Spleen (tissue), 7 donors: Measurements from ENCODE around the gene SELL.

Experiments
- CTCF ChIP-seq, 11 experiments: fragments of 200-600 bp in 7 of 11; fragments of 450-650 bp in 4 of 11; sonication (generic) in 4 of 11; IDR thresholded peaks in 8 of 11; conservative IDR thresholded peaks in 3 of 11; 1 replicate in 7 of 11; 2 replicates in 4 of 11; pipeline versions ENCODE4 v1.4.0 to v1.8.0; 2016 to 2021; ENCODE audit warnings: antibody characterized with exemption in 11 of 11, inconsistent platforms in 4 of 11, mild to moderate bottlenecking in 1 of 11
- POLR2A ChIP-seq, 3 donors: fragments of 450-650 bp; IDR thresholded peaks; one replicate each; pipeline ENCODE4 v1.5.1; 2017; ENCODE audit warnings: antibody characterized with exemption in 3 of 3, mild to moderate bottlenecking in 1 of 3
- donor health status: DM: no; HTN: no; CAD: no; lungs with moderate emphysema.
- donor health status: DM: no; HTN: no; CAD: no.
- donor health status: DM: no; HTN: no; CAD: no.

- TF ChIP-seq CTCF (IDR thresholded peaks at IDR 0.05 in 8 of 11, conservative IDR thresholded peaks at IDR 0.05 in 3 of 11) (no peak), POLR2A (IDR thresholded peaks at IDR 0.05) (no peak)
Measured at GRCh38 chr1:169648187-169648586, 63.2 kb downstream of the SELL start.
